HFFc6 (cell line): Measurements from ENCODE around the gene TMPRSS9. TPM values are rescaled to one million over a fixed set of nuclear protein-coding genes. Genes with fewer than 3 reads are reported as not detected.

Experiments
- DNase-seq: peaks from one replicate; pipeline ENCODE4 v3.0.0-alpha.2; 2018
- H3K27ac Mint-ChIP-seq: 2 replicates; pipeline ENCODE4 v1.8.0; 2020; ENCODE audit warnings: mild to moderate bottlenecking, mixed read lengths
- H3K27me3 Mint-ChIP-seq: 2 replicates; pipeline ENCODE4 v1.8.0; 2021; ENCODE audit warnings: mild to moderate bottlenecking, moderate library complexity, mixed read lengths; ENCODE audit not compliant: insufficient read depth
- H3K36me3 Mint-ChIP-seq: 2 replicates; pipeline ENCODE4 v1.8.0; 2021; ENCODE audit warnings: low read depth, mixed read lengths
- H3K4me1 Mint-ChIP-seq: 2 replicates; pipeline ENCODE4 v1.8.0; 2020; ENCODE audit warnings: low read depth, mixed read lengths
- H3K4me3 Mint-ChIP-seq: 2 replicates; pipeline ENCODE4 v1.8.0; 2020; ENCODE audit warnings: mild to moderate bottlenecking, moderate library complexity, mixed read lengths
- H3K9me3 Mint-ChIP-seq: 2 replicates; pipeline ENCODE4 v1.8.0; 2020; ENCODE audit warnings: mild to moderate bottlenecking, mixed read lengths
- CTCF ChIP-seq: fragments of 200-600 bp; sonication (generic); IDR thresholded peaks from 2 replicates; pipeline ENCODE4 v1.5.0; 2021; ENCODE audit warnings: antibody characterized with exemption, mild to moderate bottlenecking
- total RNA-seq, 6 experiments: library from RNA; stranded (reverse); fragmentation: NEBNext Ultra II Directional; extraction: Animal tissue kit (Norgen Biotek cat#: 25700); gene quantifications; 2 replicates in 1 of 6; 3 replicates in 5 of 6; pipeline ENCODE4 v1.2.3, GENCODE V29; 2021

TMPRSS9 gene
- total RNA-seq, 6 experiments from 2014 or later = not detected

- Mint-ChIP-seq H3K27ac (no peak overlapping the region), H3K9me3 (no peaks in the 10 kb centered on the region), H3K4me1 (peaks cover 8% of the 10 kb centered on the region), H3K27me3 (peaks cover 2% of the 10 kb centered on the region), H3K4me3 (no peak overlapping the region), H3K36me3 (peaks cover 9% of the 10 kb centered on the region; the same call in 1 of the 2 replicates)
- no peak for DNase-seq
- TF ChIP-seq CTCF = no peak
Observed at GRCh38 chr19:2431318-2432055, 71.4 kb downstream of the TMPRSS9 start.

- TF ChIP-seq CTCF = no peak
- Mint-ChIP-seq H3K27me3 (peaks cover 2% of the 10 kb centered on the region), H3K4me1 (peaks cover 6% of the 10 kb centered on the region), H3K4me3 (no peak overlapping the region), H3K27ac (no peak overlapping the region), H3K9me3 (no peaks in the 10 kb centered on the region), H3K36me3 (peaks cover 9% of the 10 kb centered on the region; the same call in 1 of the 2 replicates)
- DNase-seq = no peak
Observed at GRCh38 chr19:2432131-2432848, 72.2 kb downstream of the TMPRSS9 start.

- no peaks in the 10 kb centered on the region for H3K27me3 Mint-ChIP-seq
- no peak for DNase-seq
- no peaks in the 10 kb centered on the region for H3K4me1 Mint-ChIP-seq
- TF ChIP-seq CTCF = no peak
- no peak overlapping the region for H3K27ac Mint-ChIP-seq
- H3K9me3 Mint-ChIP-seq = no peaks in the 10 kb centered on the region
- H3K36me3 Mint-ChIP-seq = peaks cover 9% of the 10 kb centered on the region; the same call in 1 of the 2 replicates
- H3K4me3 Mint-ChIP-seq = no peak overlapping the region
Observed at GRCh38 chr19:2433854-2434253, 73.8 kb downstream of the TMPRSS9 start.

GRCh38 chr19:2434267-2434666, 74.2 kb downstream of the TMPRSS9 start:
- H3K27ac Mint-ChIP-seq = no peak overlapping the region
- DNase-seq = no peak
- H3K36me3 Mint-ChIP-seq = peaks cover 9% of the 10 kb centered on the region; the same call in 1 of the 2 replicates
- H3K27me3 Mint-ChIP-seq = no peaks in the 10 kb centered on the region
- H3K4me3 Mint-ChIP-seq = no peak overlapping the region
- H3K4me1 Mint-ChIP-seq = no peaks in the 10 kb centered on the region
- no peak for TF ChIP-seq CTCF
- no peaks in the 10 kb centered on the region for H3K9me3 Mint-ChIP-seq

- Mint-ChIP-seq H3K9me3 (no peaks in the 10 kb centered on the region), H3K4me1 (no peaks in the 10 kb centered on the region), H3K27ac (no peak overlapping the region), H3K27me3 (no peaks in the 10 kb centered on the region), H3K36me3 (peaks cover 6% of the 10 kb centered on the region; the same call in 1 of the 2 replicates), H3K4me3 (no peak overlapping the region)
- no peak for DNase-seq
- no peak for TF ChIP-seq CTCF
Observed at GRCh38 chr19:2434721-2435265, 74.7 kb downstream of the TMPRSS9 start.
